Measurements from ENCODE around the gene PBLD.

DNA sequence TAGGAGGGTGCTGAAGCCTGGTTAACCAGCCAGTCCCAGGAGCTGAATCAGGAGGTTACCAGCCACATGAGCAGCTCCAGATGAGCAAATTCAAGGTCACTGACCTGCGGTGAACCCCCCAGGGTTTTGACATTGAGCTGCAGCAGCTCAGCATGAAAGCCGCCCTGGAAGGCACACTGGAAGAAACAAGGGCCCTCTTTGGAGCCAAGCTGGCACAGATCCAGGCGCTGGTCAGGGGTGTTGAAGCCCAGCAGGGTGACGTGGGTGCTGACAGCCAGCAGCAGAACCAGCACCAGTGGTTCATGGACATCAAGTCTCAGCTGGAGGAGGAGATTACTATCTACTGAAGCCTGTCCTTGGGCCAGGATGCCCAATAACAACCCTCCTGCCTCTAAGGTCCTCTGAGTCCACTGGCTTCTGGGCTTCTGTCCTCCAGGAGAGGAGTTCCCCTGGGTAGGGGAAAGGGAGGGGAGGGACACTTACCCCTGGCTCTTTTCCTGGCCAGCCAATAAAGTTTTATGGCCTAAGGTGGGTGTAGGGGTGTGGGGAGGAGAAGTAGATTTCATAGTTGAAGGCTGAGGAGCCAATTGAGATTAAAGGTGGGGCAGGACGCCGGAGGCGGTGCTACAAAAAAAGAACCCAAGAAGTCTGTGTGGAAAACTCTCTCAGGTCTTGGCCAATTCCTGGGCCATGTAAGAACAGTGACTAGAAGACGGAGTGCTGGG, 71.4 kb downstream of the PBLD start:
- TF ChIP-seq, protein P1, sequence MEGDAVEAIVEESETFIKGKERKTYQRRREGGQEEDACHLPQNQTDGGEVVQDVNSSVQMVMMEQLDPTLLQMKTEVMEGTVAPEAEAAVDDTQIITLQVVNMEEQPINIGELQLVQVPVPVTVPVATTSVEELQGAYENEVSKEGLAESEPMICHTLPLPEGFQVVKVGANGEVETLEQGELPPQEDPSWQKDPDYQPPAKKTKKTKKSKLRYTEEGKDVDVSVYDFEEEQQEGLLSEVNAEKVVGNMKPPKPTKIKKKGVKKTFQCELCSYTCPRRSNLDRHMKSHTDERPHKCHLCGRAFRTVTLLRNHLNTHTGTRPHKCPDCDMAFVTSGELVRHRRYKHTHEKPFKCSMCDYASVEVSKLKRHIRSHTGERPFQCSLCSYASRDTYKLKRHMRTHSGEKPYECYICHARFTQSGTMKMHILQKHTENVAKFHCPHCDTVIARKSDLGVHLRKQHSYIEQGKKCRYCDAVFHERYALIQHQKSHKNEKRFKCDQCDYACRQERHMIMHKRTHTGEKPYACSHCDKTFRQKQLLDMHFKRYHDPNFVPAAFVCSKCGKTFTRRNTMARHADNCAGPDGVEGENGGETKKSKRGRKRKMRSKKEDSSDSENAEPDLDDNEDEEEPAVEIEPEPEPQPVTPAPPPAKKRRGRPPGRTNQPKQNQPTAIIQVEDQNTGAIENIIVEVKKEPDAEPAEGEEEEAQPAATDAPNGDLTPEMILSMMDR (IDR thresholded peaks at IDR 0.05; ENCODE audit: low read depth, low read length), result no peak
- no peak for TF ChIP-seq POLR2A (IDR thresholded peaks at IDR 0.05; ENCODE audit: extremely low read depth, insufficient read length)

All from NB4 (cell line).